ENCODE measurements around the gene OPN4. TPM values are rescaled to one million over a fixed set of nuclear protein-coding genes. Genes with fewer than 3 reads are reported as not detected.

Gene OPN4
- total RNA-seq, 6 donors from 2014 or later: not detected

DNA sequence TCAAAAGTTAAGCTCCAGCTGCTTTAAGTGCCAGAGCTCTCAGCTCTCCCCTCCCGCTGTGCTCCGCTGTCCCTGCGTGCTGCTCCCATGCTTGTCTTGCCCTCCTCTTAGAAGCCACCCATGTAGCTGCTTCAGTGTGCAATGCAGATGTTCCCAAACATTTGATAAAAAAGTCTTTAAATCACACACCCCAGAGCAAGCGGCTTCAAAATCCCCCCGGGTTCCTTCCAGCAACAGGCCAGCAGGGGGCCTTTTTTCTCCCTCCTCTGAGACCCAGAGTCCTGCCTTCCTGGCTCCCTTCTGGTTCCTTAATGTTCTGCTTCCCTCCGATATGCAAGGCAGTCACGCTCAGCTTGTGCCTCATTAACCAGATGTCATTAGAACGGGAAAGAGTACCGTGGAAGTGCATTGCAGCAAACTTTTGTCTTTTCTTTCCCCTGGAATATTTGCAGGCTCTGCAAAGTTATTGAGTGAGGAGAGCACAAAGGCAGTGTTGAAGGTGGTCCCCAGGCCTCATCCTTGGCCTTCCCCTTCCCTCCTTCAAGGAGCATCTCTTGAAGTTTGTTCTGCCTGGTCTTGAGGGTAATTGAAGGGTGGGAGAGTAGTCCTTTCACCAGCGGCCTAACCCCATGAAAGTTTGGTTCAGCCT, 39.5 kb downstream of the OPN4 start:
- TF ChIP-seq, protein P1, sequence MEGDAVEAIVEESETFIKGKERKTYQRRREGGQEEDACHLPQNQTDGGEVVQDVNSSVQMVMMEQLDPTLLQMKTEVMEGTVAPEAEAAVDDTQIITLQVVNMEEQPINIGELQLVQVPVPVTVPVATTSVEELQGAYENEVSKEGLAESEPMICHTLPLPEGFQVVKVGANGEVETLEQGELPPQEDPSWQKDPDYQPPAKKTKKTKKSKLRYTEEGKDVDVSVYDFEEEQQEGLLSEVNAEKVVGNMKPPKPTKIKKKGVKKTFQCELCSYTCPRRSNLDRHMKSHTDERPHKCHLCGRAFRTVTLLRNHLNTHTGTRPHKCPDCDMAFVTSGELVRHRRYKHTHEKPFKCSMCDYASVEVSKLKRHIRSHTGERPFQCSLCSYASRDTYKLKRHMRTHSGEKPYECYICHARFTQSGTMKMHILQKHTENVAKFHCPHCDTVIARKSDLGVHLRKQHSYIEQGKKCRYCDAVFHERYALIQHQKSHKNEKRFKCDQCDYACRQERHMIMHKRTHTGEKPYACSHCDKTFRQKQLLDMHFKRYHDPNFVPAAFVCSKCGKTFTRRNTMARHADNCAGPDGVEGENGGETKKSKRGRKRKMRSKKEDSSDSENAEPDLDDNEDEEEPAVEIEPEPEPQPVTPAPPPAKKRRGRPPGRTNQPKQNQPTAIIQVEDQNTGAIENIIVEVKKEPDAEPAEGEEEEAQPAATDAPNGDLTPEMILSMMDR (IDR thresholded peaks at IDR 0.05): peak in 5 of 6 experiments; percentile 44 to 64 (median 59)
- no peak for TF ChIP-seq POLR2A (IDR thresholded peaks at IDR 0.05)
- WGBS, 2 donors: 27% methylated on average over 10 of the region's 10 CpGs
- H3K27ac ChIP-seq: no peak overlapping the region
- H3K27me3 ChIP-seq: no peaks in the 10 kb centered on the region
- ATAC-seq (ENCODE audit: low FRiP score in 2 of 2): peak in 1 of 2 donors; percentile 73
- no peaks in the 10 kb centered on the region for H3K36me3 ChIP-seq
- peaks cover 0 to 11% (median under 1%) of the 10 kb centered on the region in 4 donors for H3K4me1 ChIP-seq
- no peak overlapping the region for H3K4me3 ChIP-seq
- peak in 1 of 2 donors; percentile 38 for DNase-seq
- H3K9me3 ChIP-seq: no peaks in the 10 kb centered on the region

DNA sequence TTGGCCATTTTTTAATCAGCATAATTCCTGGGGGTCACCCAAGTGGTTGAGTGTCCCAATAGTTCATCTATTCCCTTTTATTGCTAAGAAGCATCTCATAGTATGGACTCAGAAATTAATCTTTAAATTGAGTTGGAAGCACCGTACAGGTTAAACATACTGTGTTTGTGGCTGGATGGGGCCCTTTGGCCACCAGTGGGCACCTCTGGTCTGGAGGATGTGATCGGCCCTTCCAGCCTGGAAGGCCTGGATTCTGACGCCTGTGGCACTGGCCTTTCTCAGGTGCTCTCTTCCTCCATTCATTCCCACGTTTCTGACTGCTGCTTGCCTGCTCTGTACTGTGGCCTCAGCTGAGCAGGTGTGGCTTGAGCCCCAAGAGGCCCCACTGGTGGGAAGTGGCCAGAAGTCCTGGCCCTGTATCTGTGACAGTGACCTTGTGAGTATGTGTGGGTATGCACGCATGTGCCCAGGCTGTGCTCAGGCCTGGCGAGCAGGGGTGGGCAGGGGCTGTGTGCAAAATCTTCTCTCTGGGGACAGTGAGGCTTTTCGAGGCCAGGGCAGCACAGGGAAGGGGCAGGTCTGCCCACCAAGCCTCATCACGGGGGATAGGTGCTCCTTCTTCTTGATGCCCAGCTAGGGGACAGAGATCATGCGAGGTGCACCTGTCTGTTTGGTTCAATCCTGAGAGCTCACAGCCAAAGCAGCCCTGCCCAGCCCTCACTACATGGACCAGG, 44.0 kb downstream of the OPN4 start:
- no peak overlapping the region for H3K4me3 ChIP-seq
- peaks cover 0 to 7% (median 0%) of the 10 kb centered on the region in 4 donors for H3K4me1 ChIP-seq
- ATAC-seq (ENCODE audit: low FRiP score in 2 of 2) (no peak), DNase-seq (no peak)
- no peak for TF ChIP-seq POLR2A (IDR thresholded peaks at IDR 0.05)
- no peak for TF ChIP-seq POLR2AphosphoS5 (IDR thresholded peaks at IDR 0.05)
- TF ChIP-seq, protein P1 (IDR thresholded peaks at IDR 0.05): no peak
- no peak for TF ChIP-seq EP300 (IDR thresholded peaks at IDR 0.05)
- no peaks in the 10 kb centered on the region for H3K36me3 ChIP-seq
- no peak overlapping the region for H3K27ac ChIP-seq
- H3K9me3 ChIP-seq: no peaks in the 10 kb centered on the region
- WGBS, 2 donors: 70 to 85% methylated on average over 4 to 9 of the region's 9 CpGs
- no peaks in the 10 kb centered on the region for H3K27me3 ChIP-seq

DNA sequence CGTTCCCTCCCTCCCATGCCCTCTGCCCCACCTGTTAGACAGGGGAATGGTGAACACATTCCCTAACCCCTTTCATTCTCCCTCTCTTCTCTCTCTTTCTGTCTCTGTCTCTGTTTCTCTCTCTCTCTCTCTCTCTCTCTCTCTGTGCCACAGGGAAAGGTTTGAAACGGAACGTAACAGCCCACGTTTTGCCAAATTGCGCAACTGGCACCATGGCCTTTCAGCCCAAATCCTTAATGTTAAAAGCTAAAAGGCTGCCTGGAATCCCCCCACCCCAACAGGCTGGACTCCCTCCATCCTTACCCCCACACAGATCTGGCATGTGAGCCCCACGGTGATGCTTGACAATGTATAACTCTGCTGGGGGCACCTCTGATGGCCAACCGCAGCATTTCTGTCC, 44.8 kb downstream of the OPN4 start:
- H3K27me3 ChIP-seq: no peaks in the 10 kb centered on the region
- ATAC-seq (ENCODE audit: low FRiP score in 2 of 2) (no peak), DNase-seq (no peak)
- no peak overlapping the region for H3K27ac ChIP-seq
- H3K9me3 ChIP-seq: no peaks in the 10 kb centered on the region
- no peaks in the 10 kb centered on the region for H3K36me3 ChIP-seq
- WGBS, 2 donors: 63 to 74% methylated on average over 7 of the region's 7 CpGs
- H3K4me1 ChIP-seq: no peaks in the 10 kb centered on the region
- TF ChIP-seq POLR2AphosphoS5 (IDR thresholded peaks at IDR 0.05) (no peak), POLR2A (IDR thresholded peaks at IDR 0.05) (no peak), EP300 (IDR thresholded peaks at IDR 0.05) (no peak)
- TF ChIP-seq, protein P1 (IDR thresholded peaks at IDR 0.05): no peak
- no peak overlapping the region for H3K4me3 ChIP-seq

DNA sequence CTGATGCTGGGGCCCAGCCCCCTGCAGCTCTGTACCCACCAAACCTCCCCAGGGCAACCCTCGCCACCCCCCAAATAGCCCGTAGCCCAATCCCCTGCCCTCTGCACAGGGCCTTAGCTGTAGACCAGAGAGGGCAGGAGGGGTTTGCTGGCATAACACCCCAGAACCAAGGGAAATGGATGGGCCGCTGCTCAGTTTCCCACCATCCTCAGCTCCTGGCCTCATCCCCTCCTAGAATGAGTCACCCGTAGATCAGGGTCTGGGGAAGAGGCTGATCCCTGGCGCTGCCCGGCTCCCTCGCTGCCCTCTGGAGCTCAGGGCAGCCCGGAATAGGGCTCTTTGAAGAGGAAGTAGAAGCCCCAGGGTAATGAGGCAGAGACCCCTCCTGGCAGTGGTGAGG, 45.2 kb downstream of the OPN4 start:
- Histone ChIP-seq H3K4me1 (no peaks in the 10 kb centered on the region), H3K27me3 (no peaks in the 10 kb centered on the region), H3K36me3 (no peaks in the 10 kb centered on the region), H3K4me3 (no peak overlapping the region), H3K27ac (no peak overlapping the region), H3K9me3 (no peaks in the 10 kb centered on the region)
- no peak for TF ChIP-seq POLR2A (IDR thresholded peaks at IDR 0.05)
- TF ChIP-seq POLR2AphosphoS5 (IDR thresholded peaks at IDR 0.05): no peak
- no peak for TF ChIP-seq EP300 (IDR thresholded peaks at IDR 0.05)
- TF ChIP-seq, protein P1 (IDR thresholded peaks at IDR 0.05): no peak
- ATAC-seq (ENCODE audit: low FRiP score in 2 of 2) (no peak), DNase-seq (no peak)
- WGBS, 2 donors: 90 to 94% methylated on average over 8 of the region's 8 CpGs

Data from upper lobe of left lung (tissue), 6 donors.